ENCODE data around the gene CATSPERE.

DNA sequence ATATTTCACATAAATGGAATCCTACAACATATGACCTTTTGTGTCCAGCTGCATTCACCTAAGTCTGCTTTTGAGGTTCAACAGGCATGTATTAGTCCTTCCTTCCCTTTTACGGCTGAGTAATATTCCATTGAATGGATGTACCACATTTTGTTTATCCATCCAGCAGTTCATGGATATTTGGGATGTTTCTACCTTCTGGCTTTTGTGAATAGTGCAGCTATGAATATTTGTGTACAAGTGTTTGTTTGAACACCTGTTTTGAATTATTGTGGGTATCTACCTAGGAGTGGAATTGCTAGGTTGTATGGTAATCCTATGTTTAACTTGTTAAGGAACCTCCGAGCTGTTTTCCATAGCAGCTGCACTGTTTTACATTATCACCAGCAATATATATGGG lies 129.6 kb downstream of the CATSPERE start:
- TF ChIP-seq EZH2 (IDR thresholded peaks at IDR 0.05; ENCODE audit: borderline replicate concordance, low read depth, low read length, severe bottlenecking) = no peak
- TF ChIP-seq, protein P1, sequence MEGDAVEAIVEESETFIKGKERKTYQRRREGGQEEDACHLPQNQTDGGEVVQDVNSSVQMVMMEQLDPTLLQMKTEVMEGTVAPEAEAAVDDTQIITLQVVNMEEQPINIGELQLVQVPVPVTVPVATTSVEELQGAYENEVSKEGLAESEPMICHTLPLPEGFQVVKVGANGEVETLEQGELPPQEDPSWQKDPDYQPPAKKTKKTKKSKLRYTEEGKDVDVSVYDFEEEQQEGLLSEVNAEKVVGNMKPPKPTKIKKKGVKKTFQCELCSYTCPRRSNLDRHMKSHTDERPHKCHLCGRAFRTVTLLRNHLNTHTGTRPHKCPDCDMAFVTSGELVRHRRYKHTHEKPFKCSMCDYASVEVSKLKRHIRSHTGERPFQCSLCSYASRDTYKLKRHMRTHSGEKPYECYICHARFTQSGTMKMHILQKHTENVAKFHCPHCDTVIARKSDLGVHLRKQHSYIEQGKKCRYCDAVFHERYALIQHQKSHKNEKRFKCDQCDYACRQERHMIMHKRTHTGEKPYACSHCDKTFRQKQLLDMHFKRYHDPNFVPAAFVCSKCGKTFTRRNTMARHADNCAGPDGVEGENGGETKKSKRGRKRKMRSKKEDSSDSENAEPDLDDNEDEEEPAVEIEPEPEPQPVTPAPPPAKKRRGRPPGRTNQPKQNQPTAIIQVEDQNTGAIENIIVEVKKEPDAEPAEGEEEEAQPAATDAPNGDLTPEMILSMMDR (IDR thresholded peaks at IDR 0.05; ENCODE audit: borderline replicate concordance, extremely low read depth, low read length, poor library complexity, severe bottlenecking) = no peak

Data from DND-41 (cell line).